GM18858 (cell line): ENCODE data around the gene HOXB7.

ENCODE experiments used
- ATAC-seq: cut with Tn5 transposase; IDR thresholded peaks from one replicate; pipeline ENCODE4 v1.9.1; 2021; ENCODE audit not compliant: unreplicated experiment

The HOXB7 gene

DNA sequence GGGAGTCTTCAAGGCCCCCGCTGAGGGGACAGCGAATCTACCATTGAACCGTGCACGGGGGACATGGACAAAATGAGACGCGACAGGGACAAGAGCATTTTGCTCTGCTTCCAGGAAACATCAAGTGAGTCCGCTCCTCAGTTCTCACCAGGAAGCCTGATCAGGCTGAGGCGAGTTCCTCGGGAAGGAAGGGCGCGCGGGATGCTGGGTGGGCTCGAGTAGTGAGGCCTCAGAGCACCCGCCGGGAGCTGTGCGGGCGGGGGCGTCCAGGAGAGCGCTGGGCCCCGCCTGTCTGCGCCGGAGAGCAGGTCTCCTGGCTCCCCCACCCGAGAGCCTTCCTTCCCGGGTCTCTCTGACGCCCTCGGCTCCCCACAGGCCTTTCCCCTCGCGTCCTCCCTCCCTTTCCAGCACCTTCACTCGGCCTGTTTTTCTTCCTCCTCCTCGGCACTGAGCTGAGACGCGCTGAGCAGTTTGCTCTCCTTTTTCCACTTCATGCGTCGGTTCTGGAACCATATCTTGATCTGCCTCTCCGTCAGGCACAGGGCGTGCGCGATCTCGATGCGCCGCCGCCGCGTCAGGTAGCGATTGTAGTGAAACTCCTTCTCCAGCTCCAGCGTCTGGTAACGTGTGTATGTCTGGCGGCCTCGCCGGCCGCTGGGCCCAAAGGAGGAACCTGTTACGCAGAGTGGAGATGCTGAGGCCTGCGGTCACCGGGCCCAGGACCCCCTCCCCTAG lies 14.7 kb downstream of the HOXB7 start:
- no peak for ATAC-seq

DNA sequence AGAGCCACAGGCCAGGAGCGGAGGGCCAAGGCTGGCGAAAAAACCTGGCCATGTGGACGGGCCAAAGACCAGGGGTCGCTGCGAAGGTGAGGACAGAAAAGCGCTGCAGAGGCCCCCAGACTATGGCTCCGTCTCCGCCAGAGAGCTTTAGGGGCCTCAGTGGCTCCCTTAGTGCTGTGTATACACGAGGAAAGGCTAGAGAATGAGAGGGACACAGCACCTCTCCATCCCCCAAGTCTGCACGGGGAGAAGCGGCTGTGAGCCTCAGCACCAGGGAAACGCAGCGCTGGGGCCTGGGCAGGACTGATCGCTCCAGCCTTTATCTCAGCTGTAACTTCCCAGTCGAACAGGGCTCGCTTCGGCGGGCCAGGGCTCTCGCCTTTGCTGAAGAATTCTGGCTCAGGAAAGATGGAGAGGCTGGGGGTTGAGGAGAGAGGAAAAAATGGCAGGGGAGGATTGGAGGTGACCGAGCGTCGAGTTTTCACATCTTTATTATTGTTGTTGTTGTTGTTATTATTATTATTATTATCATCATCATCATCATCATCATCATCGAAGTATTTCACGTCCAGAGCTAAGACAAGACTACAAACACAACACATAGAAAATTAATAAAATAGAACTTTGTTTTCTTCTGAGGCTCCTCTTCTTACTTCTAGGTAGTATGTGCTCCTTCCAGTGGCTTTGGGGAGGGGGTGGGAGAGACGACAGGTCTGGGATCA lies 15.4 kb downstream of the HOXB7 start:
- ATAC-seq, result no peak

DNA sequence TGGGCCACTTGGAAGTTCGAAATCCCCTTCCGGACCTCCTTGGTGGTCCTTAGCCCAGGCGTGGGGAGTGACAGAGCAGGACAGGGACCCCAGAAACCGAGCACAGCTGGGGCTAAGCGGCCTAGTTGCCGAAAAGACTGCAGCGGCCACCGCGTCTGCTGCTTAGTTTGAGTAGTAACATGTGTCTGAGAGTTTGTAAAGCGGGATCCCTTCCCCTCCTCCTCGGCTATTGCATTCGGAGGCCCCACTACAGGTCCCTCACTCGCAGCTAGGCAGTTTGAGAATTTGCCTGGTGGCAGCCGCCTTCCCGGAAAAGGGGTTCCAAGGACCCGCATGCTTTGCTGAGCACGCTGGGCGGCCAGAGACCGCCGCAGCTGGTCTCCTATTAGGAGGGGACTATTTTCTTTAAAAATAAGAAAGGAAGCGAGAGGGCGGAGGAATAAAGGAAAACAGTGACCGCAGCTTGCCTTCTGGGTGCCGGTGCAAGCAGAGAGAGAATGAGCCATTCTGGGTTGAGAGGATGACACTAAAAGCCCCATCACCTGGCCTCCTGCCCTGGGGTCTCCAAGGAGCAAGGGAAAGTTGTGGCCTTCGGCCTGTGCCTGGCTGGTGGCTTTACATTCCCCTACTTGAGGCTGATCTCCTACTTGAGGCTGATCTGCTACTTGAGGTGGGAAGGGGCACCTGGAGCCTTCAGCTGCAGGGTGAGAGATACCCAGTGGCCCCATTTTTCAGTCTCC lies 16.1 kb downstream of the HOXB7 start:
- ATAC-seq, result no peak

DNA sequence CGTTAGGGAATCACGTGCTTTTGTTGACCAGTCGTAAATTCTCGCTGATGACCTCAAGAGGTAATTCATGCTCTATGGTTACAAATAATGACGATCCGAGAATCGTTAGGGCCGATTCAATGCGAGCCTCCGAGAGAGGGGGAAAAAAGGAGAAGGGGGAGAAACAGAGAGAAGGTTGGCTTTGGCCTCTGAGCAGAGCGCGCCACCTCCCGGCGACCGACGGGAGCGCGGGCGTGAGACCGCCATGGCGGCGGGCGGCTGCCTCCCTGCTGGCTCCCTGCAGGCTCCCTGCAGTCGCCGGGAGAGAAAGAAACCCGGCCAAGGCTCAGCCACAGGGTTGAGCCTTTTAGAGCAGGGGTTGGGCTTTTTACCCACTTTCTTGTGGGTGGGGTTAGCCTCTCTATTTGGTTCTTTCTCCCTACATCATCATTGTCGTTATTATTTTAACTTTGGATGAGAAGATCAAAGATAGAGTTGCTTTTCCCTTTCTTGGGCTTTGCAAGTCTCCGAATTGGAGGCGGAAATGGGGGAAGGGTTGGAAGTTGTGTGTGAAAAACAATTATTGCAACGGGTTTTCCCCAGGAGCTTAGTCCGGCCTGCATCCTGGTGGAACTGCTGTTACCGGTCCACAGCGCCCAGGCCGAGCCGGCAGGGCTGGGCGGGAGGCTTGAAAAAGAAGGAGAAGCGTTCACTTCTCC lies 16.8 kb downstream of the HOXB7 start:
- no peak for ATAC-seq

DNA sequence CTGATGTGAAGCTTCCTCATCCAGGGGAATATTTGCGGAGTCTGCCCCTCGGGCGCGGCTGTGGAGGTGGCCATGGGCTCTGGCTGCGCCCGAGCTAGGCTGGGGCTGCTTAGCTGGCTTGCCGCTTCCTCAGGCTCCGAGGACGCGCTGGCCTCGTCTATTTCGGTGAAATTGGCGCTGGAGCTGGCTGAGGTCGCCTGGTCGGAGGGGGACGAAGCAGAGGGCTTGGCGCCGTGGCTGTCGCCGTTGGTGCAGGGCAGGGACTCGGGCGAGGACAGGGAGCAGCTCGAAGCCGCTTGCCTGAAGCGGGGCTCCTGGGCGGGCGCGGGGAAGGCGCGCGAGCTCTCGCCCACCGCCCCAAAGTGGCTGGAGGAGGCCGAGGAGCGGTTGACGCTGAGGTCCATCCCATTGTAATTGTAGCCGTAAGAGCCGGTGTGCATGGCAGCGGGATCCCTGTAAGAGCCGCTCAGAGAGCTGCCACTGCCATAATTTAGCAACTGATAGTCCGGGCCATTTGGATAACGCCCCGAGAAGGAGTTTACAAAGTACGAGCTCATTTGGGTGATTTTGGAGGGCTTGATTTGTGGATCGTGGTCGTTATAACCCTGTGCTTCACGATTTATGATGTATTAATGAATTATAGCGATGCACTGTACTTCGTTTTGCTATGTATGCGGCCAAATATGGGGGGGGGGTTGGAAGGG lies 17.5 kb downstream of the HOXB7 start, which contains the start of gene HOXB5:
HOXB5 (minus strand) TSS at position 654 of the 704 bp plus-strand sequence; CDS start at position 557, 97 bp downstream.
- ATAC-seq, result no peak

DNA sequence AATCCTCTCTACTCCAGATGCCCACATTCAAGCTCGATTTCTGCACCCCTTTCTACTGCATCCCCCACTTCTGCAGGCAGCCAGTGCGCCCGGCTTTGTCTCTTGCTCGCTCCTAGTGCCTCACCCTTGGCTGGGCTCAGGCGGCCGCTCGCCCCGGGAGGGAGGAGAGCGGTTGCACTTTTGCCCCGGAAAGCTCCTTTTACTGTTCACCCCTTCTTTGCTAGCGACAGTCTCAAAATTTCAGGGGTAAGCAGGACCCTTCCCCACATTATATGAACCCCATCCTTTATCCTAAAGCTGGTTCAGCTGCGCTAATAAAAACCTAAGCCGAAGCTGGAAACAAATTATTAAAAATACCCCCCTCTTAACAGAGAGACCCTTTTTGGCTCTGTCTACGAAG lies 18.2 kb downstream of the HOXB7 start:
- no peak for ATAC-seq

DNA sequence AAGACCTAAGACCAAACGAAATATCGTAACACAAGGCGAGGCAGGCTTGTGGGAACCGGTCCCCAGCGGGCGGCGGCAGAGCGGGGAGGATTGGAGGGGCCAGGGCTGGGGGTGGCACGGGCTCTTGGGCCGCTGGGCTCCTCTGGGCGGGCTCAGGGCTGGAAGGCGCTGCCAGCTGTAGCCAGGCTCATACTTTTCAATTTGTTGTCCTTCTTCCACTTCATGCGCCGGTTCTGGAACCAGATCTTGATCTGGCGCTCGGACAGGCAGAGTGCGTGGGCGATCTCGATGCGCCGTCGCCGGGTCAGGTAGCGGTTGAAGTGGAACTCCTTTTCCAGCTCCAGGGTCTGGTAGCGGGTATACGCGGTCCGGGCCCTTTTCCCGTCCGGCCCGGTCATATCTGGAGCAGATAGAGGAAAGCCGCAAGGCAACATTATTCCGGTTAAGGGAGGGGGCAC lies 18.7 kb downstream of the HOXB7 start:
- ATAC-seq, result no peak

DNA sequence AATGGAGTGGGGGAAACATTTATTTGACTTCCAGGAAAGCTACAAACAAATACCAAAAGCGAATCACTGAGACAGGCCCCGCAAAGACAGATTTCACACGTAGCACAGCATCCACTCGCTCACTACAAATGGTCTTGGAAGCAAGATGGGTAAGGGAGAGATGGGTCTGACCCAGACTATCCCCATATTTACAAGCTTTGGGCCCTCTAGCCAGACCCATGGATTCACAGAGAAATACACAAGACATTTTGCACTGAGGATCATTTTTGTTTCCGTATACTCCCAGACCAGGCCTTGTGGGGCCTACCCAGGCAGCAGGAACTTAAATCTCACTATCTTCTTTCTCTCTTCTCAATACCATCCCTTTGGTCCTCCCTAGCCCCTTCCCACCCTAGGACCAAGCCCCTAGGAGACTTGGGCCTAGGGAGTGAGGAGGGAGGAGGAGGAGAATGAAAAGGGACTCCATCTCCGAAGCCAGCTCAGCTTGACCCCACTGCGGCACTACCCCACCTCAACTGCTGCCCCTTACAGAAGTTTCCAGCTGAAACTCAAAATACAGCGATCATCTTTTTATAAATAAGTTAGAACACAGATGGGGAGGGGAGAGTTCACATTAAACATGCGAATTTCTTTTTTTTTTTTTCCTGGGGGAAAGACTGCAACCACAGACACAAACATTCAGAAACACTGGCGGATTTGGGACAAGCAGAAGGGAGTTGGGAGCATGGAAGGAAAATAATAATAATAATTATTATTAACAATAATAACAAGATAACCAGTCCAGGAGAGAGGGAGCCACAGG lies 19.4 kb downstream of the HOXB7 start:
- ATAC-seq, result no peak

DNA sequence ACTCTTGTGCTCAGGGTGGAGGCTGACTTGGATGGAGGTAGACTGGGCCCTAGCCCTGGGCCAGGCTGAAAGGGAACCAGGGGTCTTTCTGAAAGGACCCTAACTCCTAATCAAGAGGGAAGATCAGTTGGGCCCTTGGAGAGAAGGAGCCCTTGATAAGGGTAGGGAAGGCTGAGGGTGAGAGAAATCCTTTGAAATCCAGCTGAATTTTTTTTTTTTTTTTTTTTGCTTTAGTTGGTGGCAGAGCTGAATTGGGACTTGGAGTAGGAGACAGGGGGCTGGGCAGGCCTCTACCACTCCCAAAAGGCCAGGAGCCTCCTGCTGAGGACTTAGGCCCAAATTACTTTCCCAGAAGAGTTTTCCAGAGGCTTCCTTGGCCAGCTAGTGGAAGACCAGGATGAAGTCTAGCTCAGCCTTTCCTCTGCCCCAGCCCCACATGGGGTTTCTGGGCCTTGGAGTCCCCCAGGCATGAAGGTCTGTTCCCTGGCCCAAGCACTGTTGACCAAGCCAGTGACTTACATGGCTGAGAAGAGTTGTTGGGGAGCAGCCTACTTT lies 20.1 kb downstream of the HOXB7 start:
- ATAC-seq, result no peak

DNA sequence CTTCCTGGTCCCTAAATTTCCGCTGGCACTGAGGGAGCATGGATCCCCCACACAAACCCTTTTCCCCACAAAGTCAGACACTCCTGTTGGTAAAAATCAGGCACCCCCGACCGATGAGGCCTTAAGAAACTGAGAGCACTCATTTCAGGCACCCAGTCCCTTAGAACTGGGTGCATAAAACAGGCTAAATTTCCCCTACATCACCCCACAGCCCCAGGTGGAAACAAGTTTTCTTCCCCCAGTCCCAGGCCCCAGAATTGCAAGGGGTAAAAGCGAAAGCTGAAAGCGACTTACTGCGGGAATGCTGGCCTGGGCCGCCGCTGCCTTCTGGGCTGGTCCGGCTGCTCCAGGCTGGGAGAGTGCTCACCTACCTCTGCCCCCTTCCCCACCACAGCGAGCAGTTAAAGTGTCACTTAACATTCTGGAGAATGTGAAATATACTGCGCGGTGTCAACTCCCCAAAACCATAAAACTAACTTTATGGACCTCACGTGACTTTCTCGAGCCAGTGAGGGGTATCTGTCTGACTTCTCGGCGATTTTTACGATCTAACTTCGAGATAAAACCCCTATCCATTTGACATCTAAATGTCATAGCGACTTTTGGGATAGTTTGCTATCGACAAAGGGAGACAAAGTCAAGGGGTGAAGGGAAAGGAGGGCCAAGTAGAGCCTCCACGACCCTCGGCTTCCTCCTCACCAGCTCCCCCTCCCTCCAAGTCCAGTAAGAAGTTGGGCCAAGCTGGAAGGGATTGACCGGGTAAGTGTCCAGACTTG lies 20.8 kb downstream of the HOXB7 start, which contains the start of gene HOXB3:
HOXB3 (minus strand) TSS at position 411 of the 776 bp plus-strand sequence. CDS start 37,767 bp downstream, outside the sequence.
- ATAC-seq, result no peak

DNA sequence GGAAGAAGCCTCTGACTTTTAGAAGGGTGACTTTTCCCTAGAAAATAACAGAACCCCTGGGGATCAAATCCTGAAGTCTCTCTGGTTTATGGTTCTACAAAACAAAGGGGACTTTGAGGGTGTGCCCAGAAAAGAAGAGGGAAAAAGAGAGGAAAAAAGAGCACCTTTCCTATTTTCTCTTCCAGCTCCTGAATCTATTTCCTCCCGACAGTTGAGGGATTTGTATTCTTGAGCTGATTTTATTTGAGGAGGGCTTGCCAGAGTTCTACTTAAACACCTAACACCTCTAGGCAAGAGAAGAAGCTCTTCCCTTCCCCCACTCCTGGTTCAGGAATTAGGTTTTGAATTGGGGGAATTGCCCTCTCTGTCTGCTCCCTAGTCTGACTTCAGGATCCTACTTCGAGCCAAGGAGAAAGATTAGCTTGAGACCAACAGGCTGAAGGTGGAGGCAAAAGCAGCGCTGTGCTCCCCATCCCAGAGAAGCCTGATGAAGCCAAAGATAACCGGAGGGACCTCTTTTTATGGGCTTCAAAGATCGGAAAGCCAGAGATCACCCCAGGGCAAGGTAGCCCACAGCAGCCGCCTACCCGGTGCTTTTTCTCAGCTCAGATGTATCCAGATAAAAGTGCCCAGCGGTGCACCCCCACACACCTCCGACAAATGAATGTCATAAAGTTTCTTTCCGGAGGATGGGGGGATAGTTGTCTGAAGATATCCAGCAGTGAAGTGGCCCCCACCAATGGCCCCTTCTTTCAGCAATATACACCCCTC lies 21.6 kb downstream of the HOXB7 start:
- ATAC-seq, result no peak

DNA sequence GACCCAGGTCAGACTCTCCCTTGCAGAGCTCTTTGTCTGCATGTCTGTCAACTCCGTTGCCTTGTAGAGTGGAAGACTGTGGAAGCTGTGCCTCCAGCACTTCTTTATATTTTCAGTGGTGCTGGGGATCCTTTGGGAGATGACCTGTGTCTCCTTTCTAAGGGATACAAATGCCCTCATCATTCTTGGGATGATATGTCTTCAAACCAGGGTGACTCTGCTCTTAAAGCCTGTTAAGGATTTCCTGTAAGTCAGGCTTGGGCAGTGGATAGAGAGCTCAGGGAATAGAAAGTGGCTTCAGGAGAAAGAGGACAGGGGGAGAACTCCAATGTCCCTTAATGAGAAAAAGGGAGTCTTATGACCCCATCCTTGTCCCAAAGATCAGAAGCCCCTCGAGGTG lies 22.3 kb downstream of the HOXB7 start:
- ATAC-seq, result no peak

DNA sequence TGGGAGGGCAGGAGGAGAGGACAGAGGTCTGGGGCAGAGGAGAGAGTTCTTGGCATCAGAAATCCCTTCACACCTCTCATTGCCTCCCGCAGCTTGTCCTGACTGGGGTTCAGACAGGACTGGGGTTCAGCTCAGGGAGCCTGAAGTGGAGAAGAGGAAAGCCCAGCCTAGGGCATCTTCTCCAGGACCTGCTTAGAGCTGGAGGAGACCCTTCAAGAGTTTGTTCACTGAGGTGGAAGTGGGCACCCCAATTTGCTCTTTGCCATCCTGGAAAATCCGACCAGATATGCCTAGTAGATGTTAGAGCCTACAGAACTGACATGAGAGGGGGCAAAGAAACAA lies 22.8 kb downstream of the HOXB7 start:
- ATAC-seq, result no peak

DNA sequence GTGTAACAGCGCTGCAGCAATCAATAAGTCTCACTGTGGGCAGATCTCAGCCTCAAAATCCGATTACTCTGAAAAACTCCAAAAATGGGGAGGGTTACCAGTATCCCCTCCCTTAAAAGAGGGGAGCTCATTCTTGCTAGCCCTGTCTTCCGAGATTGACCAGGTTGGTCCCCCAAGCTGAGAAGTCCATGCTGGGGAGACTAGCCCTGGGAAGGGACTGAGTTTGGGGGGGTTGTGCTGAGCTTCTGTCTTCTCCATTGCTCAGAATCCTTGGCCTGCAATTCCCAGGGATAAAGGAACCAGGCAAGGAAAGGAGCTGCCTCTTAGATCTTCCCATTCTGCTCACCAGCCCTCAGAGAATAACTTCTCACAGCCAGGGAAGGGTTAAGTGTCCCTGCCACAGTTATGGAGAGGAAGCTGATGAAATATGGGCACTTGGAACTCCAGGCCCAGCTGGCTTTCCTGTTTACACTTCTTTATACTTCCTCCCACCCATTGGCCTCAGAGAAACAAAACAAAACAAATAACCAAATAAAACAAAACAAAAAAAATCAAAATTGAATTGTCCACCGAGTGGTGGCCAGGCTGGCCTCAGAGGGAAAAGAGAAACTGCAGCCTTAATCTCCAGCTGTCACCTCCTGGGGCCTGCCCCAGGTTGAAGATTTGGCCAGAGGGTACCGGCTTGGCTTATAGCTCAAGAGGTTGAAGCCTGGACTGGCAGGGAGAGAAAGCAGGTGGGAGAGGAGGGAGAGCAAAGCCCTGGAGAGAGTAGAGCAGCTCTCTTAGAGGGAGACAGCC lies 23.3 kb downstream of the HOXB7 start:
- no peak for ATAC-seq

DNA sequence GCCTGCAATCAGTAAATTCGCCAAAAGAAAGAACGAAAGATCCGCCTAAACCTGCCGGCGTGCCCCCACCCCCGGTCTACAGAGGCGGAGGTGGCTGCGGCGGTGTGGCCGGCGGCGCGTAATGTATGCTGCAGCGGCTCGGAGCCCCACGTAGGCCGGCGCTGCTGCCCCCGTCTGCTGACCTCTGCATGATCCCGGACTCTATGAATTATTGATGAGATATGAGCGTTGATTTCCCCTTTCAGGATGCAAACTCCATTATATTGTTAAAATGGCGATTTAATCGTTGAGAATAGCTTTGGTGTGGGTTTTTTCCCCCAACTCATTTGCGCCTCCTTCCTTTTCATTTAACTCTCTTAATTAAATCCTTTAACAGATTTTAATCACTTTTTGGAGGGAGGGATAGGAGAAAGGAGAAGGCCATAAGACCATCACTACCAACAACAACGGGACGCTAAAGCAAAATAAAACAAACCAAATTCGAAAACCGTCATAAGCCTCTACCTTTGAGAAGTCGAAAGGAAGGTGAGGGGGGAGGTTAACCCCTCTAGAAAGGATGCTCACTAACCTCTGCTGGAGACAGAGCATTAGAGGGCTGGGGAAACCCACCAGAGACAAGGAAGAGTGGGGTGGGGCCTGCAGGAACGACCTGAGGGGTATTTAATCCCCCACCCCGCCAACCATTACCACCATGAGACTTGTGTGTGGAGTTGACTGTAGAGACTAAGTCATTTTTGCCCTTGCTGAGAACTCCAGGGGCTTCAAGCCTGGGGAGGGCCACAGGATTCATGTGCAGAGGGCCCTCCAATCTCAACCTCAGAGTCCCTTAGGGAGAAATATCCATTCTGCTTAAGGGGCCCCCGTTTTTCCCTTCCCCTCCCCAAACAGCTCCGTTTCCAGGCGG lies 24.2 kb downstream of the HOXB7 start:
- ATAC-seq, result no peak

DNA sequence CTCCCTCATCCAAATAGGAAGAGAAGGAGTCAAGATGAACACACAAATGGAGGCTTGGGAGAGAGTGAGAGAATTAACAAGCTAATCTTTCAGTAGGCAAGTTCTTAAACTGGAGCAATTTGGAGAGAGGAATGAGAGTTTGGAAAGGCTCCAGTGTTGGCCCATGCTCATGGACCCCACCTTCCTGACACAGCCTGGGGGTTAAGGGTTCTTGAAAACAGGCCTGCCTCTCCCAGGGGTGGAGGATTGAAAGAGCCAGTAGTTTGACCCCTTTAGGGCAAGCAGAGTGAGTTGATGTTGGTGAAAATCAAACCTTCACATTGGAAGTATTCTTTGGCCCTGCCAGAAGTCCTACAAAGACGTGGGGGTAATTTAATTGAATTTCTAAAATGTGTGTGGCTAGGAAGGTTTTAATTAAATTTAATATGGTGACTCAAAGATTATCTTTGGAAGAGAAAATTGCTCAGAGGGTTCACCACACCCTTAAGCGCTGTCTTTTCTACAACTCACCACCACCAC lies 26.5 kb downstream of the HOXB7 start:
- no peak for ATAC-seq
